SK-N-SH (cell line): ENCODE measurements around the gene VMP1. TPM values are rescaled to one million over a fixed set of nuclear protein-coding genes. Genes with fewer than 3 reads are reported as not detected.

Source experiments
- CTCF ChIA-PET: fragments of 300-600, 350-600 bp; formaldehyde crosslinking; extraction: SDS; loops from one replicate; lab custom pipeline; 2021; lab: Yijun Ruan, JAX
- POLR2A ChIA-PET: fragments of 350-600 bp; sonication (Branson Sonifier 250); formaldehyde crosslinking; extraction: SDS; loops from one replicate; lab custom pipeline; 2020; ENCODE audit warnings: antibody characterized with exemption, inconsistent platforms; lab: Yijun Ruan, JAX
- DNase-seq: peaks from one replicate; pipeline ENCODE4 v3.0.0; 2012
- H2AFZ ChIP-seq: fragments of 200-600 bp; sonication (generic); 2 replicates; pipeline ENCODE4 v1.8.1; 2016; ENCODE audit warnings: antibody characterized with exemption, mild to moderate bottlenecking, low read depth
- H3F3A ChIP-seq: fragments of 200-600 bp; sonication (generic); replicated peaks from 2 replicates; pipeline ENCODE3; 2016; ENCODE audit warnings: antibody characterized with exemption, mild to moderate bottlenecking; ENCODE audit not compliant: insufficient read depth
- H3K27ac ChIP-seq, 2 experiments: fragments of 200-500 bp in 1 of 2; fragments of 200-600 bp in 1 of 2; sonication (Bioruptor generic) in 1 of 2; sonication (generic), shearing (Covaris generic) in 1 of 2; 2 replicates each; pipeline versions ENCODE4 v1.5.1 to v1.6.1; 2014 to 2016; ENCODE audit warnings: low read depth in 2 of 2, inconsistent platforms in 1 of 2, low read length in 1 of 2, mild to moderate bottlenecking in 1 of 2, mixed read lengths in 1 of 2
- H3K27me3 ChIP-seq: fragments of 200-600 bp; sonication (generic), shearing (Covaris generic); 2 replicates; pipeline ENCODE4 v1.6.1; 2016; ENCODE audit warnings: mixed run types; ENCODE audit not compliant: insufficient read depth
- H3K36me3 ChIP-seq, 2 experiments: fragments of 200-500 bp in 1 of 2; fragments of 200-600 bp in 1 of 2; sonication (Bioruptor generic) in 1 of 2; sonication (generic) in 1 of 2; replicated peaks in 1 of 2; 2 replicates each; pipeline versions ENCODE3 to v1.5.1; 2014 to 2016; ENCODE audit warnings: low read length in 1 of 2, mild to moderate bottlenecking in 1 of 2; ENCODE audit not compliant: insufficient read depth in 2 of 2, control insufficient read depth in 1 of 2
- H3K4me1 ChIP-seq, 2 experiments: fragments of 200-500 bp in 1 of 2; fragments of 200-600 bp in 1 of 2; sonication (Bioruptor generic) in 1 of 2; sonication (generic), shearing (Covaris generic) in 1 of 2; 2 replicates each; pipeline versions ENCODE4 v1.5.1 to v1.6.1; 2014 to 2016; ENCODE audit warnings: low read depth in 1 of 2, low read length in 1 of 2, mixed run types in 1 of 2; ENCODE audit not compliant: insufficient read depth in 2 of 2, control insufficient read depth in 1 of 2
- H3K4me2 ChIP-seq: fragments of 200-600 bp; sonication (generic), shearing (Covaris generic); 2 replicates; pipeline ENCODE4 v1.6.1; 2017; ENCODE audit warnings: mixed run types
- H3K4me3 ChIP-seq, 2 experiments: fragments of 200-500 bp in 1 of 2; fragments of 200-600 bp in 1 of 2; sonication (Bioruptor generic) in 1 of 2; sonication (generic), shearing (Covaris generic) in 1 of 2; 2 replicates each; pipeline versions ENCODE4 v1.5.1 to v1.8.1; 2014 to 2016; ENCODE audit warnings: low read depth in 2 of 2, inconsistent platforms in 1 of 2, low read length in 1 of 2, mild to moderate bottlenecking in 1 of 2, mixed read lengths in 1 of 2, moderate library complexity in 1 of 2
- H3K79me2 ChIP-seq: fragments of 200-600 bp; sonication (generic); 2 replicates; pipeline ENCODE4 v1.8.1; 2017; ENCODE audit warnings: mild to moderate bottlenecking; ENCODE audit not compliant: insufficient read depth
- H3K9ac ChIP-seq: fragments of 200-600 bp; sonication (generic); 2 replicates; pipeline ENCODE4 v1.6.1; 2017; ENCODE audit warnings: mixed run types
- H3K9me2 ChIP-seq: fragments of 200-600 bp; sonication (generic); 2 replicates; pipeline ENCODE4 v1.6.1; 2017; ENCODE audit warnings: mixed run types
- H3K9me3 ChIP-seq: fragments of 200-600 bp; sonication (generic); 2 replicates; pipeline ENCODE4 v1.6.1; 2017; ENCODE audit warnings: mixed run types, mild to moderate bottlenecking, moderate library complexity
- H4K20me1 ChIP-seq: fragments of 200-600 bp; sonication (generic); 2 replicates; pipeline ENCODE4 v1.6.1; 2017; ENCODE audit warnings: mild to moderate bottlenecking, mixed run types; ENCODE audit not compliant: insufficient read depth
- EP300 ChIP-seq, 2 experiments: IDR thresholded peaks; 2 replicates each; pipeline versions ENCODE4 v1.4.0 to v1.6.1; 2012; ENCODE audit warnings: borderline replicate concordance in 1 of 2, low read depth in 1 of 2, low read length in 1 of 2
- GABPA ChIP-seq: IDR thresholded peaks from 2 replicates; pipeline ENCODE4 v1.4.0; 2012; ENCODE audit warnings: low read depth, mild to moderate bottlenecking
- GATA2 ChIP-seq: sonication (generic); formaldehyde crosslinking; IDR thresholded peaks from 2 replicates; pipeline ENCODE4 v1.5.0; 2020; ENCODE audit warnings: mild to moderate bottlenecking, missing genetic modification reagents
- JUND ChIP-seq: IDR thresholded peaks from 2 replicates; pipeline ENCODE4 v1.4.0; 2012
- MEF2A ChIP-seq: IDR thresholded peaks from 2 replicates; pipeline ENCODE4 v1.4.0; 2012; ENCODE audit warnings: low read depth, borderline replicate concordance
- NFIC ChIP-seq: IDR thresholded peaks from 2 replicates; pipeline ENCODE4 v1.4.0; 2012; ENCODE audit warnings: borderline replicate concordance
- RXRA ChIP-seq: IDR thresholded peaks from 2 replicates; pipeline ENCODE4 v1.4.0; 2012; ENCODE audit warnings: low read depth, mild to moderate bottlenecking, borderline replicate concordance
- TCF12 ChIP-seq: IDR thresholded peaks from 2 replicates; pipeline ENCODE4 v1.4.0; 2012
- WGBS: methylation state at CpG from one replicate; pipeline ENCODE4 v1.1.6; 2017; ENCODE audit warnings: low lambda C conversion rate; 5-methylcytosine and 5-hydroxymethylcytosine counted together
- polyA plus RNA-seq, 3 experiments: library from polyadenylated mRNA; depleted of rRNA; stranded (reverse); fragments of >200 nt; gene quantifications; 2 replicates each; pipeline ENCODE4 v1.2.3, GENCODE V29; 2012
- TF ChIP-seq, protein P1 (sequence below): fragments of 150-350 bp; IDR thresholded peaks from 2 replicates; pipeline ENCODE4 v1.6.1; 2017; ENCODE audit warnings: antibody characterized with exemption, low read length, low read depth, borderline replicate concordance
- TF ChIP-seq, protein P2 (sequence below): IDR thresholded peaks from 2 replicates; pipeline ENCODE4; 2012
- TF ChIP-seq, protein P3 (sequence below): fragments of 150-350 bp; IDR thresholded peaks from 2 replicates; pipeline ENCODE4 v1.6.1; 2016; ENCODE audit warnings: mild to moderate bottlenecking, low read depth, low read length

VMP1 gene
- polyA plus RNA-seq, 1 of the 3 experiments (the other 2 are of a cell fraction): 169 TPM

DNA sequence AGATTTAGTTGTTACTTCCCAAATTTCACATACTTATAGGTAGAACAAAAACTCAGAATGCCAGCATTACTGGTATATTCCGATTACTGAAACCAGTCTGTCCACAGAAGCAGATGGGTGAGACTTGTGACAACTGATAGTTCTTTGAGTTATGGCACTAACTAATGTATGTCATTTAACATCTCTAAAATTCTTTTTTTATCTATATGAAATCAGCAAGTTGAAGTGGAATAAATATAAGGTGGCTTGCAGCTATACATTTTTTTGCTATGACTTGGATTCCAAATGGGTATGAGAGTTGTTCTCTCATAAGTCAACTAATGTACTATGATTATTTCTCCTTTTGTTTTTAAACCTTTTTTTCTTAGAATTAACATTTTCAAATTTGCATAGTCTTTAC, 69.1 kb downstream of the VMP1 start:
- ChIA-PET POLR2A (no interaction called here), CTCF (interaction anchor here (0.8 kb wide), 1 partner anchor 83 kb away, joined by 4 read pairs; no protein-coding TSS in a partner anchor)
- 73% methylated on average over 1 of the region's 1 CpG for WGBS
- H3K27ac ChIP-seq: peak overlapping the region in 1 of 2 experiments; percentile 26; a peak in 2 of 4 replicates
- H3F3A ChIP-seq: peaks cover 20% of the 10 kb centered on the region
- no peak overlapping the region for H3K4me3 ChIP-seq
- no peak overlapping the region for H3K4me2 ChIP-seq
- DNase-seq: no peak
- no peaks in the 10 kb centered on the region for H3K27me3 ChIP-seq
- peaks cover 21 to 57% of the 10 kb centered on the region in 2 experiments for H3K36me3 ChIP-seq
- no peaks in the 10 kb centered on the region for H3K9me2 ChIP-seq
- H3K79me2 ChIP-seq: peaks cover 36% of the 10 kb centered on the region
- H3K4me1 ChIP-seq: 0 out of 4 replicates have a peak, but pooled peaks cover 0 to 10% of the 10 kb centered on the region in 2 experiments
- no peak overlapping the region for H3K9ac ChIP-seq
- H3K9me3 ChIP-seq: 0 out of 2 replicates have a peak, but pooled peaks cover 2% of the 10 kb centered on the region
- TF ChIP-seq, protein P1, sequence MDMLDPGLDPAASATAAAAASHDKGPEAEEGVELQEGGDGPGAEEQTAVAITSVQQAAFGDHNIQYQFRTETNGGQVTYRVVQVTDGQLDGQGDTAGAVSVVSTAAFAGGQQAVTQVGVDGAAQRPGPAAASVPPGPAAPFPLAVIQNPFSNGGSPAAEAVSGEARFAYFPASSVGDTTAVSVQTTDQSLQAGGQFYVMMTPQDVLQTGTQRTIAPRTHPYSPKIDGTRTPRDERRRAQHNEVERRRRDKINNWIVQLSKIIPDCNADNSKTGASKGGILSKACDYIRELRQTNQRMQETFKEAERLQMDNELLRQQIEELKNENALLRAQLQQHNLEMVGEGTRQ: no peak
- TF ChIP-seq NFIC: no peak
- TF ChIP-seq GABPA: no peak
- peak in 1 of 2 experiments; percentile 32; a peak in 1 of 4 replicates for TF ChIP-seq EP300 (IDR thresholded peaks at IDR 0.05; ENCODE audit: borderline replicate concordance in 1 of 2, low read depth in 1 of 2, low read length in 1 of 2)
- peak; percentile 36; the same call in 1 of the 2 replicates for TF ChIP-seq JUND
- no peak for TF ChIP-seq RXRA
- peak; percentile 42; the same call in 1 of the 2 replicates for TF ChIP-seq MEF2A
- TF ChIP-seq, protein P2, sequence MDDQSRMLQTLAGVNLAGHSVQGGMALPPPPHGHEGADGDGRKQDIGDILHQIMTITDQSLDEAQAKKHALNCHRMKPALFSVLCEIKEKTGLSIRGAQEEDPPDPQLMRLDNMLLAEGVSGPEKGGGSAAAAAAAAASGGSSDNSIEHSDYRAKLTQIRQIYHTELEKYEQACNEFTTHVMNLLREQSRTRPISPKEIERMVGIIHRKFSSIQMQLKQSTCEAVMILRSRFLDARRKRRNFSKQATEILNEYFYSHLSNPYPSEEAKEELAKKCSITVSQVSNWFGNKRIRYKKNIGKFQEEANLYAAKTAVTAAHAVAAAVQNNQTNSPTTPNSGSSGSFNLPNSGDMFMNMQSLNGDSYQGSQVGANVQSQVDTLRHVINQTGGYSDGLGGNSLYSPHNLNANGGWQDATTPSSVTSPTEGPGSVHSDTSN: peak; percentile 71
- peak; percentile 36; the same call in 1 of the 2 replicates for TF ChIP-seq TCF12
- TF ChIP-seq GATA2: no peak
- no peak overlapping the region for H2AFZ ChIP-seq
- no peaks in the 10 kb centered on the region for H4K20me1 ChIP-seq

DNA sequence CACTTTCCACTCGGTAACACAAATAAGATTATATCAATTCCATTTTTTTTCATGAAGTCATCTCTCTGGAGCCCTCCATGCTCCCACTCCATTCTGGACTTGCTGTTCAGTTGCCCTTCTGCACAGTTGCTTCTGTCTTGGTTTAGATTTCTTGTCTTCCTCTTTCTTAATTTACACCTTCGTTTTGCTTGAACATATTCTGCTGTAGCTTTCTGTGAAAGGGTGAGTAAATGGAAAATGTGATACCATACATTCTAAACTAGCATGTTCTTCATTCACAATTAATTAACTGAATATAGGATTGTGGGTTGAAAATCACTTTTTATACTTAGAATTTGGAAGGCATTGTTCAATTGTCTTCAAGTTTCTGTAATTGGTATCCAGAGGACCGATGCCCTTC, 69.6 kb downstream of the VMP1 start:
- peaks cover 21 to 62% of the 10 kb centered on the region in 2 experiments for H3K36me3 ChIP-seq
- H3K9me2 ChIP-seq: no peaks in the 10 kb centered on the region
- H3K27ac ChIP-seq: peak overlapping the region in 1 of 2 experiments; percentile 26; a peak in 2 of 4 replicates
- peaks cover 20% of the 10 kb centered on the region for H3F3A ChIP-seq
- peaks cover 0 to 10% of the 10 kb centered on the region in 2 experiments; a peak in 1 of 4 replicates for H3K4me1 ChIP-seq
- 84% methylated on average over 3 of the region's 3 CpGs for WGBS
- CTCF ChIA-PET: interaction anchor here (0.8 kb wide), 1 partner anchor 83 kb away, joined by 4 read pairs; no protein-coding TSS in a partner anchor
- peaks cover 36% of the 10 kb centered on the region for H3K79me2 ChIP-seq
- H3K4me3 ChIP-seq: no peak overlapping the region
- no peak for DNase-seq
- no peaks in the 10 kb centered on the region for H4K20me1 ChIP-seq
- 0 out of 2 replicates have a peak, but pooled peaks cover 2% of the 10 kb centered on the region for H3K9me3 ChIP-seq
- TF ChIP-seq MEF2A: 0 out of 2 replicates have a peak, but pooled peaks have one; percentile 2
- TF ChIP-seq, protein P3, sequence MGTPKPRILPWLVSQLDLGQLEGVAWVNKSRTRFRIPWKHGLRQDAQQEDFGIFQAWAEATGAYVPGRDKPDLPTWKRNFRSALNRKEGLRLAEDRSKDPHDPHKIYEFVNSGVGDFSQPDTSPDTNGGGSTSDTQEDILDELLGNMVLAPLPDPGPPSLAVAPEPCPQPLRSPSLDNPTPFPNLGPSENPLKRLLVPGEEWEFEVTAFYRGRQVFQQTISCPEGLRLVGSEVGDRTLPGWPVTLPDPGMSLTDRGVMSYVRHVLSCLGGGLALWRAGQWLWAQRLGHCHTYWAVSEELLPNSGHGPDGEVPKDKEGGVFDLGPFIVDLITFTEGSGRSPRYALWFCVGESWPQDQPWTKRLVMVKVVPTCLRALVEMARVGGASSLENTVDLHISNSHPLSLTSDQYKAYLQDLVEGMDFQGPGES: no peak
- TF ChIP-seq, all 33 proteins: peak for 1
- H2AFZ ChIP-seq: no peak overlapping the region
- POLR2A ChIA-PET: no interaction called here
- H3K27me3 ChIP-seq: no peaks in the 10 kb centered on the region
- no peak overlapping the region for H3K9ac ChIP-seq
- H3K4me2 ChIP-seq: no peak overlapping the region
